Measurements from ENCODE around the gene BLOC1S6.

The BLOC1S6 gene

DNA sequence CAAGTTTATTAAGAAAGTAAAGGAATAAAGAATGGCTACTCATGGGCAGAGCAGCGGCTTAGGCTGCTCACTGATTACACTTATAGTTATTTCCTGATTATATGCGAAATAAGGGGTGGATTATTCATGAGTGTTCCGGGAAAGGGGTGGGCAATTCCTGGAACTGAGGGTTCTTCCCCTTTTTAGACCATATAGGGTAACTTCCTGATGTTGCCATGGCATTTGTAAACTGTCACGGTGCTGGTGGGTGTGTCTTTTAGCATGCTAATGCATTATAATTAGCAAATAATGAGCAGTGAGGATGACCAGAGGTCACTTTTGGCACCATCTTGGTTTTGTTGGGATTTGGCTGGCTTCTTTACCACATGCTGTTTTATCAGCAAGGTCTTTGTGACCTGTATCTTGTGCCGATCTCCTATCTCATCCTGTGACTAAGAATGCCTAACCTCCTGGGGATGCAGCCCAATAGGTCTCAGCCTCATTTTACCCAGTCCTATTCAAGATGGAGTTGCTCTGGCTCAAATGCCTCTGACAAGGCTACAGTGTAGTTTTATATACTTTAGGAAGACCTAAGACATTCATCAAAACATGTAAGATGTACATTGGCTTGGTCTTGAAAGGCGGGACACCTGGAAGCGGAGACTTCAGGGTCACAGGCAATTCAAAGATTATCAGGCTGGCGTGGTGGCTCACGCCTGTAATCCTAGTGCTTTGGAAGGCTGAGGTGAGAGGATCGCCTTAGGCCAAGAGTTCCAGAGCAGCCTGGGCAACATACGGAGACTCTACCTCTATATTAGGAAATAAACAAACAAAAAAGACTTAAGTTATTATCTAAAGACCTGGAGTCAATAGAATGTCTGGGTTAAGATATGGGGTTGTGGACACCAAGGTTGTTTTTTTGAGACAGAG, 3.2 kb upstream of the BLOC1S6 start:
- TF ChIP-seq, protein P1, sequence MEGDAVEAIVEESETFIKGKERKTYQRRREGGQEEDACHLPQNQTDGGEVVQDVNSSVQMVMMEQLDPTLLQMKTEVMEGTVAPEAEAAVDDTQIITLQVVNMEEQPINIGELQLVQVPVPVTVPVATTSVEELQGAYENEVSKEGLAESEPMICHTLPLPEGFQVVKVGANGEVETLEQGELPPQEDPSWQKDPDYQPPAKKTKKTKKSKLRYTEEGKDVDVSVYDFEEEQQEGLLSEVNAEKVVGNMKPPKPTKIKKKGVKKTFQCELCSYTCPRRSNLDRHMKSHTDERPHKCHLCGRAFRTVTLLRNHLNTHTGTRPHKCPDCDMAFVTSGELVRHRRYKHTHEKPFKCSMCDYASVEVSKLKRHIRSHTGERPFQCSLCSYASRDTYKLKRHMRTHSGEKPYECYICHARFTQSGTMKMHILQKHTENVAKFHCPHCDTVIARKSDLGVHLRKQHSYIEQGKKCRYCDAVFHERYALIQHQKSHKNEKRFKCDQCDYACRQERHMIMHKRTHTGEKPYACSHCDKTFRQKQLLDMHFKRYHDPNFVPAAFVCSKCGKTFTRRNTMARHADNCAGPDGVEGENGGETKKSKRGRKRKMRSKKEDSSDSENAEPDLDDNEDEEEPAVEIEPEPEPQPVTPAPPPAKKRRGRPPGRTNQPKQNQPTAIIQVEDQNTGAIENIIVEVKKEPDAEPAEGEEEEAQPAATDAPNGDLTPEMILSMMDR (IDR thresholded peaks at IDR 0.05), result no peak

DNA sequence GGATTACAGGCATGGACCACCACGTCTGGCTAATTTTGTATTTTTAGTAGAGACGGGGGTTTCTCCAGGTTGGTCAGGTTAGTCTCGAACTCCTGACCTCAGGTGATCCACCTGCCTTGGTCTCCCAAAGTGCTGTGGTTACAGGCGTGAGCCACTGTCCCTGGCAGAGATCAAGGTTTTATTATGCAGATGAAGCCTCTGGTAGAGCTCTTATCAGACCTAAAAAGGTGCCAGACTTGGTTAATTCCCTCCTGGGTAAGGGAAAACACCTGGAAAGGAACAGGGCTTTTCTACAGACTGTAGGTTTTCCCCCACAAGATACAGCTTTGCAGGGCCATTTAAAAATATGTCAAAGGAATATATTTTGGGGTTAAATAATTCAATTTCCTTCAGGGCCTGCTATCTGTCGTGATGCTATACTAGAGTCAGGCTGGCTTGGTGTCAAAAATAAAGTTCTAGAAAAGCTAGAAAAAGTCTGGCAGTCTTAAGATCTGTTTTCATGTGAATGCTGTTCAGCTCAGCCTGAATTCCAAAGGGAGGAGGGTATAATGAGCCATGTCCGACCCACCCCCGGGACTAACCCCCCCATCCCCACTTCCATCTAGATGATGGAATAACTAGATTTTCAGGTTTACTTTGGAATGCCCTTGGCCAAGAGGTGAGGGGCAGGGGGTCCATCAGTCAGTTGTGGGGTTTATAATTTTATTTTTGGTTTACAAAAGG, 1.9 kb upstream of the BLOC1S6 start:
- TF ChIP-seq, protein P1 (IDR thresholded peaks at IDR 0.05), result no peak

DNA sequence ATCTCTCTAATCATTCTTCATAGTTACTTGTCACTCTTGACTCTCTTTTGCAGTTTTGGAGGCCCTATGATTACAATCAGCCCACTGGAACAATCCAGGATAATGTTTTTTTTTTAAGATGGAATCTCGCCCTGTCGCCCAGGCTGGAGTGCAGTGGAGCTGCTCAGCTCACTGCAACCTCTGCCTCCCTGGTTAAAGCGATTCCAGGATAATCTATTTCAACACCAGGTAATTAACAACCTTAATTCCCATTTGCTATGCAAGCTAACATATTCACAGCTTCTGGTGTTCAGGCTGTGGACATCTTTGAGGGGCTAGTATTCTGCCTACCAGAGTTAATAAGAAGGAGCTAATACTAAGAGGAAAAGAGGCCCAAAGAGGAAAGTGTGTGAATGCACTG, 1.1 kb upstream of the BLOC1S6 start:
- TF ChIP-seq, protein P1 (IDR thresholded peaks at IDR 0.05), result no peak

DNA sequence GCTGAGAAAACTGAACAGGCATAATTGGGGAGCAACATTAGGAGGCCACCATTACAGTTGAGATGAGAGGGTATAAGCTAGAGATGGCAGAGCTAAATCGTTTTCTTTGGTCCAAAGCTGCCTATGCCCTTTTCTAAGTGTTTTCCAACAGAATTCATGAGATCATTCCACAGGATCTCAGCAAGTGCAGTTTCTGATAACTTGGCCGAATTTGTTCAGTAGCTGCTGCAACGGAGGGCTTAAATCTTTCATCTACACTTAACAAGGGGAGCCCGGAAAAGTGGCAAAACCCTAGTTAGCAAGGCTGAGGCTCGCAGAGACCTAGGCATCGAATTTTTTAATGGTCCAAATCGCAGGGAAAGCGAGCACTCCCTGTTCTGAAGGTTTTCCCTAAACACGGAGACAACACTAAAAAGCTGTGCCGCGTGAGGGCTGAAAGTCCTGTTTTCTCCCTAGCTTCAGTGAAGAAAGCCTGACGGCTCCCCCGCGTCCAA, 531 bp upstream of the BLOC1S6 start:
- TF ChIP-seq, protein P1 (IDR thresholded peaks at IDR 0.05), result no peak

DNA sequence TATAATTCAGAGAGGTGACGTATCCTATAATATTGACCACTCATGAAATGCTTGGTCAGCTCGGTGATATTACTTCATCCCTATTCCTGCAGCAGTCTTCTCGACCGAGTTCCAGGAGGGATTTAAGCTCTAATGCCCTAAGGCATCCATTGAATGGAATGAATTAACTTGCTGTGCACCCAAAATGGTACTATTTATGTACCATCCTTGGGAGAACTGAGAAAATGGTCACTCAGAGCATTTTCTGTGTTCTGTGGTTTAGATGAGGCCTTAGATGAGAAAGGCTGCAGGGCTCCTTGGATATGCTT, 638 bp downstream of the BLOC1S6 start:
- TF ChIP-seq, protein P1 (IDR thresholded peaks at IDR 0.05), result no peak

DNA sequence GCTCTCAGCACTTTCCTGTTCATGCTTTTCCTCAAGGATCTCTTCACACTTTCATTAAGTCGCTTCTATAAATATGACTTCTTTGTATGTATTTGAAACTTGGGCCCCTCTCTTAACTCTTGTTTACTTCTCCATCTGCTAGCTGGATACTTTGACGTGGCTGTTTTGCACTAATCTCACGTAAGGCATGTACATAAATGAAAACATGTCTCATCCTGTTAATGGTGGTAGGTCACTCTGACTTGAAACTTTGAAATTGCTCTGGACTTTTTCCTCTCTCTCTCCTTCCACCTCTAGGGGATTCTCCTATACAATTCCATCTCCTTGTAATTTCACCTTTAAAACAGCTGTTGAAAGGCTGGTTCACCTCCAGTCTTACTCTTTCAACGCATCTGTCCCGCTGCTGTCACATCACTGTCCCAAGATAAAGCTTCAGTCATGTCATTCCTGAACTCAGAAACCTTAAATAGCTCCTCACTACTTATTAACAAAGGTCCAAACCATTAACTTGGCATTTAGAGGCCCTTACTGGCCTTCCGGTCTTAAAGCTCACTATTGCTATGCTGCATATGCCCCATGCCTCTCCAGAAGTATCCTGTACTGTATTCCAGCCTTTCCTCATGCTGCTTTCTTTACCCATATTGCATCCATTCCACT, 1.2 kb downstream of the BLOC1S6 start:
- TF ChIP-seq, protein P1 (IDR thresholded peaks at IDR 0.05), result no peak

DNA sequence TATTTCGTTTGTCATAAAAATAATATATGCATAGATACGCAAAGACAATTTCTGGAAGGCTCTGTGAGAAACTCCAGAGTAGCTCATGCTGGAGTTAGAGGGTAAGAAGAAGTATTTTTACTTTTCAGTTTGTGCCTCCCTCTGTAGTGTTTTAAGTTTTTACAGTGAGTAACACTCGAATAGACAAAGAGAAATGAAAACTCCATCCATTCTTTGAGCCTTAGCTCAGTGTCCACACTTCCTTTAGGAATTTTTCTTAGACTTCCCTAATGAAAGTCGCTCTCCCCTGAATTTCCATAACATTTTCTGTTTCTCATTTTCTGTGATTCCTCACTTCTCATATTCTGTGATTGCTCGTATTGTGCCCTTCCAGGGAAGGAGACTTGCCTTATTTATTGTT, 2.1 kb downstream of the BLOC1S6 start:
- TF ChIP-seq, protein P1 (IDR thresholded peaks at IDR 0.05), result no peak

Measured in LNCAP (cell line).